ENCODE measurements around the gene NLK. TPM values are rescaled to one million over a fixed set of nuclear protein-coding genes. Genes with fewer than 3 reads are reported as not detected.

The NLK gene
- 26.3 TPM for total RNA-seq
- long read RNA-seq, full-length matches to known transcripts = 24 of 29 reads
- long read RNA-seq, partial matches to known transcripts = 1 of 29 reads
- long read RNA-seq, other reads (novel, unspliced or antisense) = 4 of 29 reads

DNA sequence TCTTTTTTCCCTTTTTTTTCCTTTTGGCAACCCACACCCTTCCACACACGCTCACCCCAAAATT lies at the start of gene NLK:
TSS of gene NLK (plus strand) at position 21 of the 64 bp plus-strand sequence. CDS start 197 bp downstream, outside the sequence.
- Histone ChIP-seq H3K36me3 (no peaks in the 10 kb centered on the region), H3K9me3 (replicated peaks) (no peaks in the 10 kb centered on the region), H3K4me1 (peaks cover 62% of the 10 kb centered on the region), H3K4me3 (peak within 1 kb of the TSS; percentile 96), H3K27me3 (ENCODE audit: low read depth) (no peaks in the 10 kb centered on the region), H3K27ac (replicated peaks) (peak within 1 kb of the TSS; percentile 96)
- intact Hi-C loops (cut with micrococcal nuclease) = loop anchor here (1.0 kb wide), 1 partner anchor 29 kb away; no protein-coding TSS in a partner anchor
- TF ChIP-seq, protein P1, sequence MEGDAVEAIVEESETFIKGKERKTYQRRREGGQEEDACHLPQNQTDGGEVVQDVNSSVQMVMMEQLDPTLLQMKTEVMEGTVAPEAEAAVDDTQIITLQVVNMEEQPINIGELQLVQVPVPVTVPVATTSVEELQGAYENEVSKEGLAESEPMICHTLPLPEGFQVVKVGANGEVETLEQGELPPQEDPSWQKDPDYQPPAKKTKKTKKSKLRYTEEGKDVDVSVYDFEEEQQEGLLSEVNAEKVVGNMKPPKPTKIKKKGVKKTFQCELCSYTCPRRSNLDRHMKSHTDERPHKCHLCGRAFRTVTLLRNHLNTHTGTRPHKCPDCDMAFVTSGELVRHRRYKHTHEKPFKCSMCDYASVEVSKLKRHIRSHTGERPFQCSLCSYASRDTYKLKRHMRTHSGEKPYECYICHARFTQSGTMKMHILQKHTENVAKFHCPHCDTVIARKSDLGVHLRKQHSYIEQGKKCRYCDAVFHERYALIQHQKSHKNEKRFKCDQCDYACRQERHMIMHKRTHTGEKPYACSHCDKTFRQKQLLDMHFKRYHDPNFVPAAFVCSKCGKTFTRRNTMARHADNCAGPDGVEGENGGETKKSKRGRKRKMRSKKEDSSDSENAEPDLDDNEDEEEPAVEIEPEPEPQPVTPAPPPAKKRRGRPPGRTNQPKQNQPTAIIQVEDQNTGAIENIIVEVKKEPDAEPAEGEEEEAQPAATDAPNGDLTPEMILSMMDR (IDR thresholded peaks at IDR 0.05; ENCODE audit: borderline replicate concordance) = no peak
- DNase-seq = no peak

DNA sequence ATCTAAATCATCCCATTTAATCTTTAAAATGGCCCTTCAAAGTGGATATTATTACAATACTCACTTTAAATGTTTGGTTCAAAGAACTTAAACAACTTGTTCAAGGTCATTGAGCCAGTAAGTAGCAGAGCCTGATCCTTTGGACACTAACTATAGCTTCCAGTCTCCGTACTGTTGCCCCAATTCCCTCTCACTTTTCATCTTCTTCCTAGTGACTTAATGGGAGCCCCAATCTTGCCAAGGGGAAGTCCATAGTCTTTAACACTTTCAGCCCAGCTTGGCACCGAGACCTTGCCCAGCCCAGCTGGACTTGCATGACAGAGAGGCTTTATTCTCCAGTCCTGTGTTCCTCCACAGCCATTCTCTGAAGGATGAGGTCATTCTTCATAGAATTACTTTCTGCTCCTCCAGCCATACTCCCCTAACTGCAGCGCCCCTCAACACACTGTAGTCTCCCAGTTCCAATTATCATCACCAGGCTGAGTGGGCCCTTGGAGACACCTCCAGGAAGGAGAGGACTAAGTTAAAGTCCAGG lies 49.2 kb upstream of the NLK start:
- peaks cover 10% of the 10 kb centered on the region for H3K4me1 ChIP-seq
- intact Hi-C loops (cut with micrococcal nuclease) = no loop called here
- H3K9me3 ChIP-seq (replicated peaks) = no peaks in the 10 kb centered on the region
- no peak for DNase-seq
- H3K4me3 ChIP-seq = no peak overlapping the region
- no peak overlapping the region for H3K27ac ChIP-seq (replicated peaks)
- TF ChIP-seq, protein P1 (IDR thresholded peaks at IDR 0.05; ENCODE audit: borderline replicate concordance) = no peak
- no peaks in the 10 kb centered on the region for H3K36me3 ChIP-seq
- no peaks in the 10 kb centered on the region for H3K27me3 ChIP-seq (ENCODE audit: low read depth)

DNA sequence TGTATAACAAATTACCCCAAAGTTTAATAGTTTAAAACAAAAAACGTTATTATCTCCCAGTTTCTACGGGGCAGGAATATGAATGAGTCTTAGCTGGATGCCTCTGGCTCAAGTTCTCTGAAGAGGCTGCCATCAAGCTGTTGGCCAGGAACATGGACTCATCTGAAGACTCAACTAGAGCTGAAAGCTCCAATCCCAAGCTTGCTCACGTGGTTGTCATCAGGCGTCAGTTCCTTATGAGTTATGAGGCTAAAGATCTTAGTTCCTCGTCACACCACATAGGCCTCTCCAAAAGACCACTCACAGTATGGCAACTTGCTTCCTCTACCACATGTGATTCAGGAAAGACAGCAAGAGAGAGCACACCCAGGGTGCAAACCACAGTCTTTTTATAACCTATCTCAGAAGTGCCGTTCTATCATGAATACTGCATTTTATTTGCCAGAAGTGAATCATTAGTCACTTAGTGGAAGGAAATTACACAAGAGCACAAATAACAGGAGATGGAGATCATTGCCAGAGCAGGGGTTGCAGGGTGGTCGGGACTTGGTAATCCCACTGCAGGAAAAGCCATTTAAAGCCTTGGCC lies 48.7 kb upstream of the NLK start:
- H3K36me3 ChIP-seq = no peaks in the 10 kb centered on the region
- TF ChIP-seq, protein P1 (IDR thresholded peaks at IDR 0.05; ENCODE audit: borderline replicate concordance) = no peak
- no peak for DNase-seq
- H3K4me3 ChIP-seq = no peak overlapping the region
- no peaks in the 10 kb centered on the region for H3K9me3 ChIP-seq (replicated peaks)
- peaks cover 10% of the 10 kb centered on the region for H3K4me1 ChIP-seq
- no peak overlapping the region for H3K27ac ChIP-seq (replicated peaks)
- intact Hi-C loops (cut with micrococcal nuclease) = no loop called here
- H3K27me3 ChIP-seq (ENCODE audit: low read depth) = no peaks in the 10 kb centered on the region

DNA sequence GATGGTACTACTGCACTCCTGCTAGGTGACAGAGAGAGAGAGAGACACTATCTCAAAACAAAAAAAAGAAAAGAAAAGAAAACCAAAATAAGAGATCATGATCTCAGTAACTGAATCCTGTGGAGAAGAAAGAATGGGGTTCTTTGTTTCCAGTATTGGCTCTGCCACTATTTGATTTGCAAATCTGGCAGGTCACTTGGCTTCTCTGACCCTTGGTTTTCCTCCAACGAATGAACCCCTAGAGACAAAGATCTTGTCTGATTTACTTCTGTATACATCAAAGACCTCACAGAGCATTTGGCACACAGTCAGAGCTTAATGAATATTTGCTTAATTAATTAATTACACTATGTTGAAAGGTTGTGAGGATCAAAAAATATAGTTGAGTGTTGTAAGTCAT lies 47.9 kb upstream of the NLK start:
- Histone ChIP-seq H3K27me3 (ENCODE audit: low read depth) (no peaks in the 10 kb centered on the region), H3K4me1 (peaks cover 10% of the 10 kb centered on the region), H3K27ac (replicated peaks) (no peak overlapping the region), H3K4me3 (no peak overlapping the region), H3K36me3 (no peaks in the 10 kb centered on the region), H3K9me3 (replicated peaks) (no peaks in the 10 kb centered on the region)
- no peak for DNase-seq
- TF ChIP-seq, protein P1 (IDR thresholded peaks at IDR 0.05; ENCODE audit: borderline replicate concordance) = no peak
- intact Hi-C loops (cut with micrococcal nuclease) = no loop called here

DNA sequence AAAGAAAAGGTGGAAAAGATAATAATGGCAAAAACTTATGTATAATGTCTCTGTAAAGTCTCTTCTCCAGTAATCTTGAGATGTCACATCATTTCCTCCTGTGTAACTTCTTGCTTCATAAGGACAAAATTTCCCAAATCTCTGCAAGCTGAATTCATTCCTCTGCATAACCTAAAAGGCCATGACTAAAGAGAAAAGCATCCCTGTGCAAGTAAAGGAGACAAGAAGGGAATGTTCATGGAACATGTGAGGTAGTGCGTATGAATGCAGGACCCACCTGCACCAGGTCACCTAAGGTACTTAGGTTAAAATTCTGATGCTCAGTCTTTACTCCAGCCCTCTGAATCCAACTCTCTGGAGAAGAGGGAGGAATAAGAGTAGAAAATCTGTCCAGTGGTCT lies 46.9 kb upstream of the NLK start:
- Histone ChIP-seq H3K9me3 (replicated peaks) (no peaks in the 10 kb centered on the region), H3K4me1 (peaks cover 10% of the 10 kb centered on the region), H3K36me3 (no peaks in the 10 kb centered on the region), H3K4me3 (no peak overlapping the region), H3K27ac (replicated peaks) (no peak overlapping the region), H3K27me3 (ENCODE audit: low read depth) (no peaks in the 10 kb centered on the region)
- TF ChIP-seq, protein P1 (IDR thresholded peaks at IDR 0.05; ENCODE audit: borderline replicate concordance) = no peak
- intact Hi-C loops (cut with micrococcal nuclease) = no loop called here
- no peak for DNase-seq
